H1 (cell line): ENCODE results near the gene ANK3. TPM values are rescaled to one million over a fixed set of nuclear protein-coding genes. Genes with fewer than 3 reads are reported as not detected.

Experiments
- CTCF ChIA-PET: fragments of 300-600 bp; sonication (Branson Sonifier 250); formaldehyde crosslinking; loops from one replicate; lab custom pipeline; 2021; ENCODE audit not compliant: partially characterized antibody; lab: Charles Lee
- POLR2A ChIA-PET: fragments of 300-600 bp; sonication (Branson Sonifier 250); formaldehyde crosslinking; loops from one replicate; lab custom pipeline; 2021; ENCODE audit warnings: inconsistent platforms; ENCODE audit not compliant: partially characterized antibody; lab: Charles Lee
- DNase-seq, 2 experiments: peaks; one replicate each; pipeline versions ENCODE4 v3.0.0 to v3.0.0-alpha.2; 2010 to 2022; ENCODE audit warnings: low spot score in 2 of 2, low read depth in 1 of 2, mixed read lengths in 1 of 2
- FAIRE-seq: peaks from 2 replicates; lab custom pipeline; 2011; peaks lifted over from hg19 to GRCh38; lab: Jason Lieb, UNC
- H2AFZ ChIP-seq: 2 replicates; pipeline ENCODE4 v1.8.1; 2012; ENCODE audit warnings: low read length, inconsistent platforms
- H2AK5ac ChIP-seq: 2 replicates; pipeline ENCODE4 v1.6.1; 2013; ENCODE audit warnings: low read depth, low read length
- H2BK120ac ChIP-seq: replicated peaks from 2 replicates; pipeline ENCODE3; 2013; ENCODE audit warnings: low read depth, low read length, inconsistent platforms
- H2BK12ac ChIP-seq: 2 replicates; pipeline ENCODE4 v1.6.1; 2013; ENCODE audit warnings: low read depth, low read length
- H2BK15ac ChIP-seq: 2 replicates; pipeline ENCODE4 v1.6.1; 2013; ENCODE audit warnings: low read length
- H2BK20ac ChIP-seq: 2 replicates; pipeline ENCODE4 v1.6.1; 2013; ENCODE audit warnings: low read length
- H2BK5ac ChIP-seq: 2 replicates; pipeline ENCODE4 v1.6.1; 2013; ENCODE audit warnings: low read depth, low read length
- H3K14ac ChIP-seq: 2 replicates; pipeline ENCODE4 v1.6.1; 2013; ENCODE audit warnings: inconsistent platforms; ENCODE audit not compliant: insufficient read length
- H3K18ac ChIP-seq: 2 replicates; pipeline ENCODE4 v1.6.1; 2013; ENCODE audit warnings: low read length; ENCODE audit errors: extremely low read depth
- H3K23ac ChIP-seq: 2 replicates; pipeline ENCODE4 v1.6.1; 2013; ENCODE audit warnings: inconsistent platforms; ENCODE audit not compliant: insufficient read length
- H3K23me2 ChIP-seq: 2 replicates; pipeline ENCODE4 v1.6.1; 2013; ENCODE audit warnings: low read depth, low read length
- H3K27ac ChIP-seq: 2 replicates; pipeline ENCODE4 v1.6.1; 2011; ENCODE audit warnings: low read depth, low read length, inconsistent platforms
- H3K27me3 ChIP-seq, 4 experiments: replicated peaks in 1 of 4; 1 replicate in 1 of 4; 2 replicates in 3 of 4; pipeline versions ENCODE4 v1.6.1 to v1.8.1; 2011 to 2013; ENCODE audit warnings: low read length in 3 of 4, mild to moderate bottlenecking in 3 of 4, inconsistent platforms in 2 of 4, mixed read lengths in 2 of 4, moderate library complexity in 1 of 4; ENCODE audit not compliant: control insufficient read depth in 3 of 4, insufficient read depth in 3 of 4; ENCODE audit errors: extremely low read depth in 1 of 4
- H3K36me3 ChIP-seq, 4 experiments: 2 replicates each; pipeline versions ENCODE4 v1.6.1 to v1.8.1; 2011 to 2013; ENCODE audit warnings: mild to moderate bottlenecking in 4 of 4, low read length in 3 of 4, moderate library complexity in 2 of 4, control low read depth in 1 of 4, inconsistent platforms in 1 of 4; ENCODE audit not compliant: insufficient read depth in 4 of 4, control insufficient read depth in 2 of 4
- H3K4ac ChIP-seq: replicated peaks from 2 replicates; pipeline ENCODE3; 2013; ENCODE audit warnings: low read length, low read depth, mixed read lengths, inconsistent platforms; ENCODE audit not compliant: insufficient read length
- H3K4me1 ChIP-seq, 4 experiments: replicated peaks in 1 of 4; 1 replicate in 1 of 4; 2 replicates in 3 of 4; pipeline versions ENCODE4 v1.6.1 to v1.8.1; 2011 to 2013; ENCODE audit warnings: low read length in 3 of 4, inconsistent platforms in 2 of 4, mixed read lengths in 1 of 4; ENCODE audit not compliant: insufficient read depth in 4 of 4, control insufficient read depth in 3 of 4
- H3K4me2 ChIP-seq, 2 experiments: 2 replicates each; pipeline versions ENCODE4 v1.6.1 to v1.8.1; 2011 to 2013; ENCODE audit warnings: low read depth in 2 of 2, low read length in 2 of 2, control low read depth in 1 of 2, inconsistent platforms in 1 of 2, mild to moderate bottlenecking in 1 of 2; ENCODE audit not compliant: insufficient read depth in 1 of 2
- H3K4me3 ChIP-seq, 4 experiments: fragments of 200-600, 300-600 bp in 1 of 4; sonication (generic), shearing (Covaris generic), sonication (Bioruptor Twin) in 1 of 4; 2 replicates each; pipeline versions ENCODE4 v1.5.1 to v1.8.1; 2011 to 2016; ENCODE audit warnings: low read length in 4 of 4, low read depth in 3 of 4, control low read depth in 2 of 4, inconsistent platforms in 2 of 4, mild to moderate bottlenecking in 2 of 4, mixed read lengths in 1 of 4, moderate library complexity in 1 of 4; ENCODE audit not compliant: insufficient read depth in 2 of 4; ENCODE audit errors: extremely low read depth in 1 of 4
- H3K56ac ChIP-seq: replicated peaks from 2 replicates; pipeline ENCODE3; 2013; ENCODE audit warnings: low read depth, mild to moderate bottlenecking, mixed read lengths, low read length, inconsistent platforms; ENCODE audit not compliant: insufficient read length
- H3K79me1 ChIP-seq: 2 replicates; pipeline ENCODE4 v1.6.1; 2013; ENCODE audit warnings: low read depth, low read length, control low read depth
- H3K79me2 ChIP-seq, 2 experiments: 2 replicates each; pipeline versions ENCODE4 v1.6.1 to v1.8.1; 2012 to 2013; ENCODE audit warnings: low read length in 2 of 2, mild to moderate bottlenecking in 2 of 2, inconsistent platforms in 1 of 2; ENCODE audit not compliant: insufficient read depth in 2 of 2, control insufficient read depth in 1 of 2
- H3K9ac ChIP-seq, 4 experiments: replicated peaks in 1 of 4; 1 replicate in 1 of 4; 2 replicates in 3 of 4; pipeline versions ENCODE4 v1.6.1 to v1.8.1; 2011 to 2013; ENCODE audit warnings: low read depth in 3 of 4, low read length in 3 of 4, control low read depth in 2 of 4, mild to moderate bottlenecking in 2 of 4, moderate library complexity in 2 of 4, inconsistent platforms in 1 of 4; ENCODE audit errors: extremely low read depth in 1 of 4
- H3K9me3 ChIP-seq, 2 experiments: 2 replicates each; pipeline versions ENCODE4 v1.6.1 to v1.8.1; 2012 to 2013; ENCODE audit warnings: mild to moderate bottlenecking in 2 of 2, moderate library complexity in 2 of 2, control low read depth in 1 of 2, inconsistent platforms in 1 of 2, low read depth in 1 of 2, low read length in 1 of 2, mixed read lengths in 1 of 2; ENCODE audit not compliant: insufficient read depth in 2 of 2
- H4K20me1 ChIP-seq, 2 experiments: replicated peaks in 1 of 2; 2 replicates each; pipeline versions ENCODE3 to v1.8.1; 2011 to 2013; ENCODE audit warnings: inconsistent platforms in 2 of 2, low read length in 2 of 2, mild to moderate bottlenecking in 1 of 2; ENCODE audit not compliant: insufficient read depth in 2 of 2, control insufficient read depth in 1 of 2
- H4K5ac ChIP-seq: 2 replicates; pipeline ENCODE4 v1.6.1; 2013; ENCODE audit warnings: low read length, low read depth, mixed read lengths, inconsistent platforms; ENCODE audit not compliant: insufficient read length
- H4K8ac ChIP-seq: 2 replicates; pipeline ENCODE4 v1.8.0; 2013; ENCODE audit warnings: mild to moderate bottlenecking, moderate library complexity, low read length, inconsistent platforms; ENCODE audit not compliant: insufficient read depth; ENCODE audit errors: extremely low read depth
- H4K91ac ChIP-seq: replicated peaks from 2 replicates; pipeline ENCODE3; 2013; ENCODE audit warnings: low read length, mixed read lengths, inconsistent platforms; ENCODE audit not compliant: insufficient read length
- ATF2 ChIP-seq: IDR thresholded peaks from 2 replicates; pipeline ENCODE4 v1.6.1; 2012; ENCODE audit warnings: low read length, inconsistent platforms
- BACH1 ChIP-seq: IDR thresholded peaks from 2 replicates; pipeline ENCODE4 v1.6.1; 2012; ENCODE audit warnings: low read length, improper control_type of control experiment
- BCL11A ChIP-seq, 2 experiments: IDR thresholded peaks; one replicate each; pipeline ENCODE4 v1.6.1; 2011; ENCODE audit warnings: low read depth in 2 of 2, low read length in 2 of 2, mild to moderate bottlenecking in 2 of 2
- CHD2 ChIP-seq: IDR thresholded peaks from 2 replicates; pipeline ENCODE4 v1.6.1; 2012; ENCODE audit warnings: low read length, improper control_type of control experiment
- EP300 ChIP-seq, 2 experiments: IDR thresholded peaks; 1 replicate in 1 of 2; 2 replicates in 1 of 2; pipeline ENCODE4 v1.6.1; 2011 to 2012; ENCODE audit warnings: low read depth in 2 of 2, low read length in 2 of 2, mild to moderate bottlenecking in 2 of 2, borderline replicate concordance in 1 of 2, inconsistent platforms in 1 of 2, moderate library complexity in 1 of 2
- FOSL1 ChIP-seq: IDR thresholded peaks from 2 replicates; pipeline ENCODE4 v1.6.1; 2011; ENCODE audit warnings: mild to moderate bottlenecking, low read depth, low read length, moderate library complexity; ENCODE audit not compliant: insufficient read depth
- GABPA ChIP-seq: IDR thresholded peaks from 2 replicates; pipeline ENCODE4 v1.6.1; 2011; ENCODE audit warnings: mild to moderate bottlenecking, low read length, moderate library complexity, borderline replicate concordance; ENCODE audit not compliant: insufficient read depth
- HDAC2 ChIP-seq, 2 experiments: fragments of 300-600 bp in 1 of 2; sonication (generic) in 1 of 2; IDR thresholded peaks; 2 replicates each; pipeline ENCODE4 v1.6.1; 2011 to 2012; ENCODE audit warnings: low read depth in 2 of 2, low read length in 2 of 2, mild to moderate bottlenecking in 2 of 2, moderate library complexity in 2 of 2, borderline replicate concordance in 1 of 2, inconsistent platforms in 1 of 2
- PHF8 ChIP-seq: fragments of 200-600 bp; sonication (generic); conservative IDR thresholded peaks from 2 replicates; pipeline ENCODE4 v1.7.1; 2012; ENCODE audit warnings: low read depth, mild to moderate bottlenecking, inconsistent platforms, low read length, moderate library complexity
- POLR2A ChIP-seq, 2 experiments: IDR thresholded peaks; 1 replicate in 1 of 2; 2 replicates in 1 of 2; pipeline ENCODE4 v1.6.1; 2011; ENCODE audit warnings: low read depth in 2 of 2, low read length in 2 of 2, mild to moderate bottlenecking in 2 of 2; ENCODE audit errors: control extremely low read depth in 1 of 2
- POU5F1 ChIP-seq: IDR thresholded peaks from 2 replicates; pipeline ENCODE4 v1.6.1; 2011; ENCODE audit warnings: low read depth, mild to moderate bottlenecking, low read length, moderate library complexity
- RBBP5 ChIP-seq: IDR thresholded peaks from 2 replicates; pipeline ENCODE4 v1.7.1; 2012; ENCODE audit warnings: low read depth, mild to moderate bottlenecking, inconsistent platforms, low read length, moderate library complexity, borderline replicate concordance
- TCF12 ChIP-seq: IDR thresholded peaks from 2 replicates; pipeline ENCODE4 v1.6.1; 2011; ENCODE audit warnings: low read depth, mild to moderate bottlenecking, low read length
- WGBS, 2 experiments: shearing (Covaris generic) in 1 of 2; methylation state at CpG; one replicate each; pipeline versions ENCODE4 v1.1.6 to v1.1.7; 2013 to 2015; ENCODE audit warnings: low lambda C conversion rate in 2 of 2, mixed read lengths in 2 of 2, inconsistent platforms in 1 of 2, low coverage in 1 of 2, missing lambda C conversion rate in 1 of 2; ENCODE audit not compliant: insufficient replicate concordance in 2 of 2, insufficient coverage in 1 of 2, insufficient read length in 1 of 2; ENCODE audit errors: extremely low coverage in 1 of 2, missing lambda C conversion rate in 1 of 2; 5-methylcytosine and 5-hydroxymethylcytosine counted together
- polyA plus RNA-seq, 7 experiments: library from polyadenylated mRNA; depleted of rRNA in 3 of 7; stranded (reverse) in 5 of 7; unstranded in 2 of 7; fragments of >200 nt in 5 of 7; fragments of 200-250 nt in 2 of 7; gene quantifications; 1 replicate in 5 of 7; 2 replicates in 1 of 7; 4 replicates in 1 of 7; pipeline versions ENCODE4 v1.2.1 to v1.2.3, GENCODE V29; 2011 to 2013; ENCODE audit warnings: missing spikeins in 2 of 7, mixed read lengths in 2 of 7
- total RNA-seq: library from RNA; stranded (reverse); fragmentation: NEBNext Ultra II Directional; extraction: Animal tissue kit (Norgen Biotek cat#: 25700); gene quantifications from 2 replicates; pipeline ENCODE4 v1.2.1, GENCODE V29; 2021

ANK3 gene
- total and polyA plus RNA-seq, 2 of the 8 experiments (the other 6 are each of a cell fraction or from before 2014, with no cell fraction given) = 18.1 to 67.9 TPM

- H2AFZ ChIP-seq = no peak overlapping the region
- no peak overlapping the region for H3K23ac ChIP-seq
- CTCF ChIA-PET = no interaction called here
- no peaks in the 10 kb centered on the region for H3K79me2 ChIP-seq
- POLR2A ChIA-PET = no interaction called here
- FAIRE-seq = no peak
- no peak overlapping the region for H2AK5ac ChIP-seq
- no peak overlapping the region for H3K56ac ChIP-seq
- H3K27me3 ChIP-seq = no peaks in the 10 kb centered on the region
- H3K79me1 ChIP-seq = no peaks in the 10 kb centered on the region
- no peak overlapping the region for H3K4me2 ChIP-seq
- 73% methylated on average over 2 of the region's 2 CpGs; no CpG with 5 or more reads in 1 of the 2 experiments for WGBS, 2 experiments
- H4K20me1 ChIP-seq = no peaks in the 10 kb centered on the region
- no peaks in the 10 kb centered on the region for H3K4me1 ChIP-seq
- no peak overlapping the region for H3K14ac ChIP-seq
- no peak overlapping the region for H3K27ac ChIP-seq
- H4K8ac ChIP-seq = no peak overlapping the region
- no peak overlapping the region for H2BK15ac ChIP-seq
- DNase-seq = no peak
- H2BK20ac ChIP-seq = no peak overlapping the region
- H4K5ac ChIP-seq = no peak overlapping the region
- H2BK120ac ChIP-seq = no peak overlapping the region
- H4K91ac ChIP-seq = no peak overlapping the region
- H2BK12ac ChIP-seq = no peak overlapping the region
- no peak overlapping the region for H3K18ac ChIP-seq
- H3K9ac ChIP-seq = no peak overlapping the region
- H2BK5ac ChIP-seq = no peak overlapping the region
- no peaks in the 10 kb centered on the region for H3K9me3 ChIP-seq
- no peaks in the 10 kb centered on the region for H3K23me2 ChIP-seq
- H3K4ac ChIP-seq = no peak overlapping the region
- no peak overlapping the region for H3K4me3 ChIP-seq
- H3K36me3 ChIP-seq = no peaks in the 10 kb centered on the region
- TF ChIP-seq RBBP5 (no peak), ATF2 (no peak), CHD2 (no peak), PHF8 (no peak), EP300 (IDR thresholded peaks at IDR 0.05; ENCODE audit: borderline replicate concordance in 1 of 2, low read depth in 2 of 2, low read length in 2 of 2) (no peak), TCF12 (no peak), BACH1 (no peak), HDAC2 (IDR thresholded peaks at IDR 0.05; ENCODE audit: borderline replicate concordance in 1 of 2, low read depth in 2 of 2, low read length in 2 of 2) (no peak), FOSL1 (no peak), BCL11A (IDR thresholded peaks at IDR 0.05; ENCODE audit: low read depth in 2 of 2, low read length in 2 of 2) (no peak), GABPA (no peak), POU5F1 (no peak), POLR2A (IDR thresholded peaks at IDR 0.05; ENCODE audit: control extremely low read depth in 1 of 2, low read depth in 2 of 2, low read length in 2 of 2) (no peak)
These were observed 57.3 kb downstream of the ANK3 start for GRCh38 chr10:60332371-60332770.
